Activated CD4-positive, alpha-beta T cell treated with anti-CD3 and anti-CD28 coated beads, Interleukin-2, amount 50 U/mL, for 16 hours (primary cell): ENCODE data around the gene LIN54.
"Not testable (repeated sequence)": the region's sequence is repeated elsewhere in the genome, so short reads cannot be mapped to it uniquely, and the experiment has no call there.

Source experiments
- DNase-seq: peaks from one replicate; pipeline ENCODE4 v3.0.0-alpha.2; 2020

Gene LIN54

DNA sequence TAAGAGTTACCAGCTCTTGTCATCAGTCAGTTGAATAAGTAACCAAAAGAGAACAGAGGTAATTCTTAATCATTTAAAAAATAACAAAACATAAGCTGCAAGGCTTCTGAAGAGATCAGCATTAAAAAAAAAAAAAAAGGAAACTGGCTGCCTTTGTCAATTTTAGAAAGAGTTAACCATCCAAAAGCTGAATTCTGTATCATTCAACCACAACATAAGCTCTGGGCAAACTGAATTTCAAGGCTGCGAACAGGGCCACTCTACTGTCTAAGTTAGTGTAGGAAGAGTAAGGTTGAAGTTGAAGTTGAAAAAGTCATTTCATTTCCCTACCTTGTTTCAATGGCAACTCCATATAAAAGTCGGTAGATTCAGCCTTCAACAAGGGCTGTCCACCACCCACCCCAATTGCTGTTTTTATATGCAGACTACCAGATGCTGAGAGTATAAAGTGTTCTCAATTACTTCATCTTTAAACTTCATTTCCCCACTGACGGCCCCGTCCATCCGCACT is 1.1 kb upstream of the LIN54 start:
- peak; percentile 30 for DNase-seq

DNA sequence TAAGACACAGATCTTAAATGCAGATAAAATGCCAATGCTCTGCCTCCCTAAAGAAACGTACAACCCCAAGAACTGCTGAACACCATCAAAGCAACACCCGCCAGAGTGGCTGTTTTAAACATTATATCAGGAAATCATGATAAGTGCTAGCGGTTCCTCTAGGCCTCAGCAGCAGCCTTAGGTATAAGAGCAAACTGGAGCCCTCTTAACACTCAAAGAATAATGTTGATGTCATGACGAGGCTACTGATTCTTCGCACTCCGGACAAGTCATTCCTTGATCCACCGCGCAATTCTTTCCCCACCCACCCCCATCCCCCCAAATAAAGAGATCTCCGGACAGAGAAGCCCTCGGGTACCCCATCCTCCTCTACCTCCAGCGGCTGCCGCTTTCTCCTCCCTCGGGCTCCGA is 507 bp downstream of the LIN54 start:
- DNase-seq: peak; percentile 22

GRCh38 chr4:83009529-83009928 is 1.1 kb downstream of the LIN54 start:
- DNase-seq: no peak

GRCh38 chr4:83003044-83003791 is 7.4 kb downstream of the LIN54 start:
- not testable (repeated sequence) for DNase-seq

GRCh38 chr4:83002329-83002728 is 8.3 kb downstream of the LIN54 start:
- DNase-seq: no peak

DNA sequence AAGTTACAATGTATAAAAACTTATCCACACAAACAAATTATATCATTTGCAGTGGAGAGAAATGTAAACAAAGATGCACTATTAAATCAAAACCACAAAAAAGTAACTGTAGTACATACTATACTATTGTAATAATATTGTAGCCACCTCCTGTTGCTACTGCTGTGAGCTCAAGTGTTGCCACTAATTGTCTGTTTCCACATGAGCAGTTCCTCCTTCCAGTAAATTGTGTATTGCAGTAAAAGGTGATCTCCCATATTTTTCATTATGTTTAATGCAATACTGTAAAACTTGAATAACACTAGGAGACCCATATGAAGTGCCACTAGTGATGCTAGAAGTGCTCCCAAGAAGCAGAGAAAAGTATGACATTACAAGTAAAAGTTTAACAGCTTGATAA is 11.7 kb downstream of the LIN54 start:
- DNase-seq: no peak

GRCh38 chr4:82994834-82995233 is 15.8 kb downstream of the LIN54 start:
- no peak for DNase-seq

GRCh38 chr4:82989575-82990429 is 20.8 kb downstream of the LIN54 start:
- DNase-seq: peak; percentile 8

GRCh38 chr4:82988323-82988832 is 22.2 kb downstream of the LIN54 start:
- DNase-seq: no peak

- DNase-seq: not testable (repeated sequence)
Observed at GRCh38 chr4:82987519-82987918, 23.1 kb downstream of the LIN54 start.

DNA sequence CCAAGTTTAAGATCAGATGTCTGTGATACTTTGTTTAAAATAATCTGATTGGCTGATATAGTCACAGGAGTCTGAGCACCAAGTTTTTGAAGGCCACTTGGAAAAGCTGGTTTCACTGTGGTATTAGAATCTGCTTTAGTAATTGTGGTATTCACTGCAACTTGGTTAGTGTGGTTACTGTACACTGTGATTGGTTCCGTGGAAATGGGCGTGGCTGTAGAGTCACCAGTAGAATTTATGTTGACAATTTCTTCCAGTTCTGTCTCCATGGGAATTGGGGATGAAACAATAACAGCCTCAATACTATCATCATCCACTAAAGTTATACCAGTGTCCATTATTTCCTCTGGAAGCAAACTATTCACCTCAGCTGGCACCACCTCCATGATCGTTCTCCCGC is 26.2 kb downstream of the LIN54 start:
- no peak for DNase-seq

DNA sequence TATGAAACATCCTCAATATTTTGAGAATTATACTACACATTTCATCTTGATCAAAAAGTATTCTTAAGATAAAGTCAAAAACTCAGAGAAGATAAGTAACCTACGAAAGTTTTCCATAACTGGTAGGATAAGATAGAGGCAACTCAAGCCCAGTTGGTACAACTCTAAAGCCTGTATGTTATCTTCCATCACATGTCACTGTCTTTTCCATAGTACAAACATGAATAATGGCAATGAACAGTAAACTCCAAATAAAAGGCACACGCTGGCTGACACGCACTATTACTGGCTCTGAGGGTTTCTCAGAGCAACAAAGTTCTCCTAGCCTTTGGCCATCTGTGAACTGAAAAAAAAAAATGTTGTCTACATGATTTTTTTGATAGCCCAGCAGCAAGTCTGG is 27.2 kb downstream of the LIN54 start:
- no peak for DNase-seq

DNA sequence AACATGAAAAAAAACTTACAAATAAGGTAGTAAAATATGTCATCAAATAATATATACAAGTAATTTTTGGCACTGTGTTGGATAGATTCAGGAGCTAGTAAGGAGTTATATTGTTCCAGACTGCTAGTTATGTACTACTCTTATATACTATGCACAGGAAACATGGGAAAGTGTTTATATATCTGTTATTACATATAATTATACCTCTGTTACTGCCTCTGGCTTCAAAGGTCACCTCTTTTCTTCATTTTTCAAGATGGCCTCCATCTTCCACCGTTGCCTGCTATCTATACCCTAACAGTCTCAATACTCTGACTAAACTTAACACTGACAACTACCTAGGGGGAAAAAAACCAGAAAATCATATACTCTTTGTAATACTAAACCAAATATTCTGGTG is 29.5 kb downstream of the LIN54 start:
- no peak for DNase-seq

DNA sequence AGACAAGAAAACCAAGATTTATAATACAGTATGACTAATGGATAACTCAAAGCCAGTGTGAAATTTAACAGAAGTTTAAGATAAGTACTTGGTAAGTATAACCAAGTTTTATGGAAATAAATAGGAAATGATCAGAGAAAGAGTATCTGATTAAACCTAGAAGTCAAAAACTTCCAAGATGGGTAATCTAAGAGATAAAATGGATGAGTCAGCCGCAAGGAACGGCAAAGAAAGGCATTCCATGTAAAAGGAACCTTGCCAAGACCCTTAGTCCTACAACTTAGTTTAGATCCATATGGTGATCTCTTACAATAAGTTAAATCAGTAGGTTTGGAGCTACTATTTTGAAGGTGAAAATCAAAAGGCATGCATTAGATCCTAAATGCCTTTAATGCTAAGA is 34.8 kb downstream of the LIN54 start:
- no peak for DNase-seq

GRCh38 chr4:82969414-82969813 is 41.2 kb downstream of the LIN54 start:
- DNase-seq: no peak

DNA sequence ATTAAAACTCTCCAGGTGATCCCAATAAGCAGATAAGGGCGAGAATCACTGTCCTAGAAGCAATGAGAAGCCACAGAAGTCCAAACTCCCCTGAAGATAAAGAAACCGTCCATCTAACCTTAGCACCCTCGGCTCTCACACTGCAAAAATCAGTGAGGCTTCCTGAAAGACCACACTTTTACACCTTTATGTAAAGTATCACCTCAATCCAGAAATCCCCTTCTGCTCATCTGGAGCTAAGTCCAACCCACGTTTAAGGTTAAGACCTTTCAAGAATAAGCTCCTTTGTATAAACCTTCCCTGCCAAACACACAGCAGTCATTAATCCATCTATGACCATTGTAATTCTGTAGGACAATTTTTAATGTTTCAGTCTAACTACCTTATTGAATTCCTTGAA is 41.7 kb downstream of the LIN54 start:
- DNase-seq: no peak

- no peak for DNase-seq
Observed at GRCh38 chr4:82965763-82966162, 44.9 kb downstream of the LIN54 start.

DNA sequence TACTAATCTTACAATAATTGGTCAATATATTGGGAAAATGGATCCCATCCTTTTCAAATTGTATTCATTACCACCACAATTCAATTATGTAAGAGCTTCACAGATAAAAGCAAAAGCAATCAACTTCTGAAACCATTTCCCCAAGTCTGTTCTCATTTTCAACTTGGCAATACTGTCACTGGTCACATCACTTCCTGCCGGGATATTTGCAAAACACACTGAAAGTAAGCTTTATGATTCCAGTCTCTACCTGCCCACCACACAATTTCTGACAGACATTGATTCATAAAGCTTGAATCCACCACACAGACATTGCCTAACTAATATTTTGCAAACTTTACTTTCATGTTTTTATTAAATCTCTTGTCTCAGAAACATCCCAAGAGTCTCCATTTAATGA is 53.6 kb downstream of the LIN54 start:
- peak; percentile 7 for DNase-seq

DNA sequence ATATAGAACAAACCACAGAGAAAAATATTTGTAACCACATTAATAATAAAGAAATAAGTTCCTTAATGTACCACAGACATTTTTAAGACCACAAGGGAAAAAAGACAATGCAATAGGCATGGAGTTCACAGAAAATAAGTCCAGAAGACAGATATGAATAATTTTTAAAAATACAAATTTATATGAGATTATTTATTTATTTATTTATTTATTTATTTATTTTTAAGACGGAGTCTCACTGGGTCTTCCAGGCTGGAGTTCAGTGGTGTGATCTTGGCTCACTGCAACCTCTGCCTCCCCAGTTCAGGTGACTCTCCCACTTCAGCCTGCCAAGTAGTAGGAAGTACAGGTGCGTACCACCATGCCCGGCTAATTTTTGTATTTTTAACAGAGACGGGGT is 56.4 kb downstream of the LIN54 start:
- no peak for DNase-seq

- DNase-seq: no peak
Observed at GRCh38 chr4:82951196-82951595, 59.4 kb downstream of the LIN54 start.

GRCh38 chr4:82948647-82949204 is 61.9 kb downstream of the LIN54 start:
- DNase-seq: no peak

- DNase-seq: no peak
Observed at GRCh38 chr4:82947498-82947897, 63.1 kb downstream of the LIN54 start.

- no peak for DNase-seq
Observed at GRCh38 chr4:82939414-82939813, 71.2 kb downstream of the LIN54 start.

DNA sequence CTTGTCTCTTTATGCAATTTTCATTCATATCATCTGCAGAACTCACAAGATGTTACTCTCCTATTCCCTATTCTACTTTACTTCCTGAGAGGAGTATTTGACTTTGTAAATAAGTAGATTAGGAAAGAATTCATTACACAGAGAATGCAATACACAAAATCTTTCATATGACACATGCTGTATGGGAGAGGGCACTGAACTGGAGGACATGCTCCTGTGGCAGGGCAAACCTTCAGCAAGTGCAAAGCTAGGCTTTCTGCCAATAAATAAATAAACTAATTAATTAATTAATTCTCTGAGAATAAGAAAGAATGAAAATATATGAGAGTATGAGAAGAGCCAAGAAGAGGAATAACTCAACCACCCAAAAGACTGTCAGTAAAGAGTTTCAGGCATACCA is 76.2 kb downstream of the LIN54 start:
- DNase-seq: no peak
